Spleen (tissue), 7 donors: Measurements from ENCODE around the gene TXNDC2.

ENCODE experiments used
- CTCF ChIP-seq, 11 experiments: fragments of 200-600 bp in 7 of 11; fragments of 450-650 bp in 4 of 11; sonication (generic) in 4 of 11; IDR thresholded peaks in 8 of 11; conservative IDR thresholded peaks in 3 of 11; 1 replicate in 7 of 11; 2 replicates in 4 of 11; pipeline versions ENCODE4 v1.4.0 to v1.8.0; 2016 to 2021; ENCODE audit warnings: antibody characterized with exemption in 11 of 11, inconsistent platforms in 4 of 11, mild to moderate bottlenecking in 1 of 11
- POLR2A ChIP-seq, 3 donors: fragments of 450-650 bp; IDR thresholded peaks; one replicate each; pipeline ENCODE4 v1.5.1; 2017; ENCODE audit warnings: antibody characterized with exemption in 3 of 3, mild to moderate bottlenecking in 1 of 3
- POLR2AphosphoS5 ChIP-seq, 3 donors: sonication (generic); formaldehyde crosslinking; IDR thresholded peaks; one replicate each; pipeline ENCODE4 v1.5.1; 2017; ENCODE audit warnings: antibody characterized with exemption in 3 of 3
- donor health status: DM: no; HTN: no; CAD: no; lungs with moderate emphysema.
- donor health status: DM: no; HTN: no; CAD: no.
- donor health status: DM: no; HTN: no; CAD: no.

DNA sequence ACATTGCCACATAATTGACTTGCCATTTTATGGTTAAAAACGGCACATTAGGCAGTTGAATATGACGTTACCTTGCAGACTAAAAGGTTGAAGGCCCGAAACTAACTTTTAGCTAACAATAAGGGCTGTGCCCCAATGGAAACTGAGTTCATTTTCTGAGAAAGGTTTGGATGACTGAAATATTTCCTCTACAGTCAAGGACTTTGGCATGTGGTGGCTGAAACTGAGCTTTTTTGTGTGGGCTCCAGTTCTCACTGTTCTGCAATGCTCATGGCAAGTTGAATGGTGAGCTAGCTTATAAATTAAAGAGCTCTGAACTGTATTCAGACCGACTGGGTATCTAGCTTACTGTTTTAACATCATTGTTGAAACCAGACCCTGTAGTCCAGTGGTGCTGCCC is 23.8 kb upstream of the TXNDC2 start:
- no peak for TF ChIP-seq POLR2AphosphoS5 (IDR thresholded peaks at IDR 0.05)
- TF ChIP-seq CTCF (IDR thresholded peaks at IDR 0.05 in 8 of 11, conservative IDR thresholded peaks at IDR 0.05 in 3 of 11), result no peak
- no peak for TF ChIP-seq POLR2A (IDR thresholded peaks at IDR 0.05)
